EH (cell line): ENCODE measurements around the gene LSR.

ENCODE experiments used
- DNase-seq: peaks from one replicate; pipeline ENCODE4 v3.0.0-alpha.2; 2015; ENCODE audit warnings: low read depth

The LSR gene

GRCh38 chr19:35286101-35286500, 37.3 kb downstream of the LSR start:
- DNase-seq = peak; percentile 20

GRCh38 chr19:35287713-35288112, 38.9 kb downstream of the LSR start:
- no peak for DNase-seq

GRCh38 chr19:35288331-35288730, 39.5 kb downstream of the LSR start:
- no peak for DNase-seq

- no peak for DNase-seq
Measured at GRCh38 chr19:35288906-35289305, 40.1 kb downstream of the LSR start.

GRCh38 chr19:35290381-35291127, 41.8 kb downstream of the LSR start:
- no peak for DNase-seq

- no peak for DNase-seq
Measured at GRCh38 chr19:35291259-35291658, 42.5 kb downstream of the LSR start.

GRCh38 chr19:35291916-35292315, 43.1 kb downstream of the LSR start, which contains the start of gene MAG:
Gene MAG (plus strand): TSS chr19:35292161. CDS start chr19:35295409, 3,248 bp downstream.
- DNase-seq = no peak

- no peak for DNase-seq
Measured at GRCh38 chr19:35292421-35293362, 43.9 kb downstream of the LSR start.

GRCh38 chr19:35293363-35293739, 44.5 kb downstream of the LSR start:
- DNase-seq = no peak

GRCh38 chr19:35293808-35294207, 45.0 kb downstream of the LSR start:
- DNase-seq = no peak

GRCh38 chr19:35294328-35294727, 45.5 kb downstream of the LSR start:
- peak; percentile 14 for DNase-seq

GRCh38 chr19:35294859-35295791, 46.3 kb downstream of the LSR start:
- DNase-seq = no peak

GRCh38 chr19:35295792-35296462, 47.1 kb downstream of the LSR start:
- no peak for DNase-seq

GRCh38 chr19:35296644-35297514, 48.1 kb downstream of the LSR start:
- no peak for DNase-seq

- no peak for DNase-seq
Measured at GRCh38 chr19:35297515-35297848, 48.7 kb downstream of the LSR start.

- DNase-seq = no peak
Measured at GRCh38 chr19:35297922-35298321, 49.1 kb downstream of the LSR start.

- DNase-seq = no peak
Measured at GRCh38 chr19:35298561-35298972, 49.8 kb downstream of the LSR start.

- DNase-seq = no peak
Measured at GRCh38 chr19:35299523-35300338, 50.9 kb downstream of the LSR start.

GRCh38 chr19:35300339-35300649, 51.5 kb downstream of the LSR start:
- no peak for DNase-seq

GRCh38 chr19:35301961-35302360, 53.2 kb downstream of the LSR start:
- DNase-seq = no peak
